ENCODE measurements around the gene SLC25A13.

Gene SLC25A13

DNA sequence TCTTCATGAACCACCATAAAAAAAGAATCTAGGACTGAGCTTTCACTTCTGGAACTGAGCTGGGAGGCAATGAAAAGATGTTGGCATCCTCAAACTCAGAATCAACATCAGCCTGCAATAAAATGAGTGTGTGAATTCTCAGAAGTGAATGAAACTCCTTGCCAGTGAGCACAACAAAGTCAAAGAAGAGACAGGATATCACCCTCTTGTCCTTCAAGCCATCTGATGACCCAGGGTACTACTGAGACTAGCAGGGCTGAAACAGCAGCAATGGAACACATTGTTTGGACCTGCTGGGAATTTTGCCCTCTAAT, 13.0 kb downstream of the SLC25A13 start:
- in situ Hi-C loops (cut with MboI; ENCODE audit: low pct_unique_long_range_greater_than_20kb, low sequenced_read_pairs, unreplicated experiment): no loop called here
- TF ChIP-seq, protein P1, sequence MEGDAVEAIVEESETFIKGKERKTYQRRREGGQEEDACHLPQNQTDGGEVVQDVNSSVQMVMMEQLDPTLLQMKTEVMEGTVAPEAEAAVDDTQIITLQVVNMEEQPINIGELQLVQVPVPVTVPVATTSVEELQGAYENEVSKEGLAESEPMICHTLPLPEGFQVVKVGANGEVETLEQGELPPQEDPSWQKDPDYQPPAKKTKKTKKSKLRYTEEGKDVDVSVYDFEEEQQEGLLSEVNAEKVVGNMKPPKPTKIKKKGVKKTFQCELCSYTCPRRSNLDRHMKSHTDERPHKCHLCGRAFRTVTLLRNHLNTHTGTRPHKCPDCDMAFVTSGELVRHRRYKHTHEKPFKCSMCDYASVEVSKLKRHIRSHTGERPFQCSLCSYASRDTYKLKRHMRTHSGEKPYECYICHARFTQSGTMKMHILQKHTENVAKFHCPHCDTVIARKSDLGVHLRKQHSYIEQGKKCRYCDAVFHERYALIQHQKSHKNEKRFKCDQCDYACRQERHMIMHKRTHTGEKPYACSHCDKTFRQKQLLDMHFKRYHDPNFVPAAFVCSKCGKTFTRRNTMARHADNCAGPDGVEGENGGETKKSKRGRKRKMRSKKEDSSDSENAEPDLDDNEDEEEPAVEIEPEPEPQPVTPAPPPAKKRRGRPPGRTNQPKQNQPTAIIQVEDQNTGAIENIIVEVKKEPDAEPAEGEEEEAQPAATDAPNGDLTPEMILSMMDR (IDR thresholded peaks at IDR 0.05; ENCODE audit: extremely low read depth, insufficient read depth, missing control alignments): no peak
- DNase-seq (ENCODE audit: low spot score): no peak

GRCh38 chr7:96308253-96308949, 13.5 kb downstream of the SLC25A13 start:
- in situ Hi-C loops (cut with MboI; ENCODE audit: low pct_unique_long_range_greater_than_20kb, low sequenced_read_pairs, unreplicated experiment): no loop called here
- TF ChIP-seq, protein P1 (IDR thresholded peaks at IDR 0.05; ENCODE audit: extremely low read depth, insufficient read depth, missing control alignments): no peak
- DNase-seq (ENCODE audit: low spot score): no peak

- in situ Hi-C loops (cut with MboI; ENCODE audit: low pct_unique_long_range_greater_than_20kb, low sequenced_read_pairs, unreplicated experiment): no loop called here
- TF ChIP-seq, protein P1 (IDR thresholded peaks at IDR 0.05; ENCODE audit: extremely low read depth, insufficient read depth, missing control alignments): no peak
- no peak for DNase-seq (ENCODE audit: low spot score)
Observed at GRCh38 chr7:96306385-96307125, 15.3 kb downstream of the SLC25A13 start.

- DNase-seq (ENCODE audit: low spot score): no peak
- in situ Hi-C loops (cut with MboI; ENCODE audit: low pct_unique_long_range_greater_than_20kb, low sequenced_read_pairs, unreplicated experiment): no loop called here
Observed at GRCh38 chr7:96305915-96306314, 16.0 kb downstream of the SLC25A13 start.

DNA sequence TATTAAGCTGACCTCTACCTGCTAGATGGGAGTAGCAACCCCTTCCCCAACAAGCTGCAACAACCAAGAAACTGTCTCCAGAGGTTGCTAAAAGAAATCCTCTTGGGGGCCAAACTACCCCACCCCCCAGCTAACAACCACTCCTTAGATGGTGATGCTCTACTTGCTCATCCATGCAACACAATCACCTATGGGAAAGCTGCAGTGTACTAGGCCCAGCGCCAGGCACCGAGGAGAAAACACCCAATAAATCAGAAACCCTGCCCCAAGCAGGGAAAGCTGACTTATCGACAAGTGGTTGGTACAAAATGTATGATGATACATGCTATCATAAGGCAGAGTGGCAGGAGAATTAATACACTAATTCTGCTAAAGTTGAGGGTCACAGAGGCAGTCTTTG, 17.3 kb downstream of the SLC25A13 start:
- TF ChIP-seq, protein P1 (IDR thresholded peaks at IDR 0.05; ENCODE audit: extremely low read depth, insufficient read depth, missing control alignments): no peak
- DNase-seq (ENCODE audit: low spot score): no peak
- in situ Hi-C loops (cut with MboI; ENCODE audit: low pct_unique_long_range_greater_than_20kb, low sequenced_read_pairs, unreplicated experiment): no loop called here

More at GRCh38 chr7:96305915-96306314, 16.0 kb downstream of the SLC25A13 start:
- TF ChIP-seq, protein P1 (IDR thresholded peaks at IDR 0.05; ENCODE audit: extremely low read depth, insufficient read depth, missing control alignments): no peak

DNA sequence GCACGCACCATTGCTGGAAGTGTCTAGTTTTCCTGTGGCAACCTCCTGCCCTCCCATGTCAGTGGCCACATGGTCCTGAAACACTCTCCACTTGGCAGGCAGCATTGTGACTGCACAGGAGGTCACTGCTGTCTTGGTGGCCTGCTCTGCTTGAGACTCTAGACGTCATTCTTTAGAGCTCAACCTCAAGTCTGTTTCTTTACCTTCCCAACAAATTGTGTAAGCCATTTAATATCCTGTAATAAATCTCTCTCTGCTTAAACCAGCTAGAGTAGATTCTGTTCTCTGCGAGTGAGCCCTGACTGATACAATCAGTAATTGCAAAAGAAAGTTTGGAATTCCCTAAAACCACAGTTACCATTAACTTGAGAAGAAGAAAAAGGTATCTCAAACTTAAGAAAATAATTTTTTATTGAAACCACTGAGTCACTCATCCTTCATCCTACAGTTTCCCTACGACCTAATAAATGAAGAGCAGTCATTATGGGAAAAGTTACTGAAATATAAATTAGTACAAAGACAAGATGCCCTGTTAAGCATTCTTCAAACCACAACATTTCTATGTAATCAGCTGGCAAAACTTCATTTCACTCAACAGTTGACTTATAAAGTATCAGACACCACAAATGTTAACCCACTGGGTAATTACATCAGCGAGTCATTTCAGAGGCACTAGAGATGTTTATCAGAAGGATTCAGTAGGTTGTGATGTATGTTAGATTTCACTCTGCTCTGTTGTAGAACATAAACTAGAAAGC, 18.0 kb downstream of the SLC25A13 start:
- no peak for DNase-seq (ENCODE audit: low spot score)
- TF ChIP-seq, protein P1 (IDR thresholded peaks at IDR 0.05; ENCODE audit: extremely low read depth, insufficient read depth, missing control alignments): no peak

More for the DNA sequence above, 18.0 kb downstream of the SLC25A13 start:
- in situ Hi-C loops (cut with MboI; ENCODE audit: low pct_unique_long_range_greater_than_20kb, low sequenced_read_pairs, unreplicated experiment): no loop called here
